GM23338 (cell line): Measurements from ENCODE around the gene VSIG10L2. TPM values are rescaled to one million over a fixed set of nuclear protein-coding genes. Genes with fewer than 3 reads are reported as not detected.

Experiments
- ATAC-seq: fragments of 200-7000 bp; cut with Tn5 transposase; 3 replicates; pipeline ENCODE4 v1.9.1; 2020
- DNase-seq: peaks from one replicate; pipeline ENCODE4 v3.0.0-alpha.2; 2015; ENCODE audit warnings: low spot score
- H2AFZ ChIP-seq: fragments of 200-600 bp; sonication (generic); 2 replicates; pipeline ENCODE4 v1.8.0; 2016; ENCODE audit warnings: antibody characterized with exemption, mild to moderate bottlenecking, moderate library complexity
- H3F3A ChIP-seq: fragments of 200-600 bp; sonication (generic); replicated peaks from 2 replicates; pipeline ENCODE4 v1.8.0; 2017; ENCODE audit warnings: antibody characterized with exemption, mixed run types, low read depth
- H3K27ac ChIP-seq: fragments of 200-600 bp; sonication (generic); 2 replicates; pipeline ENCODE4 v1.6.1; 2016; ENCODE audit warnings: low read depth
- H3K27me3 ChIP-seq: fragments of 200-600 bp; sonication (generic); 2 replicates; pipeline ENCODE4 v1.8.0; 2016; ENCODE audit warnings: mild to moderate bottlenecking, mixed run types, moderate library complexity; ENCODE audit not compliant: insufficient read depth
- H3K36me3 ChIP-seq: fragments of 200-600 bp; sonication (generic); 2 replicates; pipeline ENCODE4 v1.8.0; 2016; ENCODE audit warnings: mild to moderate bottlenecking; ENCODE audit not compliant: insufficient read depth
- H3K4me1 ChIP-seq: fragments of 200-600 bp; sonication (generic); 2 replicates; pipeline ENCODE4 v1.8.0; 2016; ENCODE audit warnings: mild to moderate bottlenecking, moderate library complexity; ENCODE audit not compliant: insufficient read depth
- H3K4me2 ChIP-seq: fragments of 200-600 bp; sonication (generic); 2 replicates; pipeline ENCODE4 v1.7.1; 2017; ENCODE audit warnings: mixed run types
- H3K4me3 ChIP-seq: fragments of 200-600 bp; sonication (generic); 2 replicates; pipeline ENCODE4 v1.6.1; 2016; ENCODE audit warnings: mixed run types
- H3K79me2 ChIP-seq: fragments of 200-600 bp; sonication (generic); replicated peaks from 2 replicates; pipeline ENCODE4 v1.8.0; 2017; ENCODE audit warnings: mild to moderate bottlenecking; ENCODE audit not compliant: insufficient read depth
- H3K9me2 ChIP-seq: fragments of 200-600 bp; sonication (generic); 2 replicates; pipeline ENCODE4 v1.8.0; 2017; ENCODE audit not compliant: insufficient read depth
- H4K20me1 ChIP-seq: fragments of 200-600 bp; sonication (generic); replicated peaks from 2 replicates; pipeline ENCODE4 v1.8.0; 2017; ENCODE audit warnings: mild to moderate bottlenecking; ENCODE audit not compliant: insufficient read depth
- H3K27ac Mint-ChIP-seq: 2 replicates; pipeline ENCODE4 v1.8.0; 2020; ENCODE audit warnings: inconsistent platforms, mild to moderate bottlenecking, moderate library complexity, mixed read lengths
- H3K27me3 Mint-ChIP-seq: 3 replicates; pipeline ENCODE4 v1.8.0; 2022; ENCODE audit warnings: low read depth, mild to moderate bottlenecking, moderate library complexity, mixed read lengths, inconsistent platforms; ENCODE audit not compliant: insufficient read depth, poor library complexity
- H3K36me3 Mint-ChIP-seq: 3 replicates; pipeline ENCODE4 v1.8.0; 2021; ENCODE audit warnings: low read depth, mild to moderate bottlenecking, inconsistent platforms, moderate library complexity, mixed read lengths
- H3K4me1 Mint-ChIP-seq: 3 replicates; pipeline ENCODE4 v1.8.0; 2020; ENCODE audit warnings: mild to moderate bottlenecking, inconsistent platforms, mixed read lengths
- H3K4me3 Mint-ChIP-seq: 3 replicates; pipeline ENCODE4 v1.8.0; 2021; ENCODE audit warnings: moderate library complexity, mild to moderate bottlenecking, inconsistent platforms, mixed read lengths
- H3K9me3 Mint-ChIP-seq: 3 replicates; pipeline ENCODE4 v1.8.0; 2020; ENCODE audit warnings: moderate library complexity, mild to moderate bottlenecking, inconsistent platforms, mixed read lengths
- CREB1 ChIP-seq: fragments of 250-450 bp; sonication (Bioruptor Pico); IDR thresholded peaks from 2 replicates; pipeline ENCODE4 v1.5.0; 2020; ENCODE audit warnings: low read depth, mild to moderate bottlenecking, moderate library complexity
- CTCF ChIP-seq, 2 experiments: fragments of 200-600 bp in 1 of 2; sonication (generic) in 1 of 2; conservative IDR thresholded peaks; 2 replicates each; pipeline versions ENCODE4 v1.5.1 to v1.6.1; 2016 to 2017; ENCODE audit warnings: antibody characterized with exemption in 2 of 2, low read depth in 2 of 2, mild to moderate bottlenecking in 2 of 2, moderate library complexity in 1 of 2
- ETS1 ChIP-seq: IDR thresholded peaks from 2 replicates; pipeline ENCODE4 v1.6.1; 2016; ENCODE audit warnings: antibody characterized with exemption
- EZH2 ChIP-seq: fragments of 200-600 bp; sonication (generic); IDR thresholded peaks from one replicate; pipeline ENCODE4 v1.8.0; 2017; ENCODE audit warnings: antibody characterized with exemption, mild to moderate bottlenecking, low read depth; ENCODE audit not compliant: unreplicated experiment
- JUNB ChIP-seq: IDR thresholded peaks from one replicate; pipeline ENCODE4 v1.6.1; 2016; ENCODE audit warnings: antibody characterized with exemption; ENCODE audit not compliant: unreplicated experiment
- NANOG ChIP-seq: IDR thresholded peaks from 2 replicates; pipeline ENCODE4 v1.6.1; 2016; ENCODE audit warnings: antibody characterized with exemption, borderline replicate concordance
- POLR2AphosphoS5 ChIP-seq: IDR thresholded peaks from 2 replicates; pipeline ENCODE4 v1.6.1; 2016; ENCODE audit warnings: antibody characterized with exemption, low read depth
- ZNF114 ChIP-seq: fragments of 250-450 bp; sonication (Bioruptor Pico); IDR thresholded peaks from 2 replicates; pipeline ENCODE4 v1.5.0; 2020; ENCODE audit warnings: mild to moderate bottlenecking, moderate library complexity
- polyA plus RNA-seq: library from polyadenylated mRNA; unstranded; fragments of >200 nt; fragmentation: Nextera tagmentation; extraction: Ambion mirVana; gene quantifications from 2 replicates; pipeline ENCODE4 v1.2.1, GENCODE V29; 2016
- total RNA-seq: library from RNA; depleted of rRNA; stranded (reverse); fragments of >200 nt; shearing (Covaris generic); gene quantifications from 2 replicates; pipeline ENCODE4 v1.2.3, GENCODE V29; 2014
- TF ChIP-seq, protein P1 (sequence below): fragments of 250-450 bp; sonication (Bioruptor Pico); IDR thresholded peaks from 2 replicates; pipeline ENCODE4 v1.5.0; 2020; ENCODE audit warnings: mild to moderate bottlenecking, moderate library complexity
- TF ChIP-seq, protein P2 (sequence below): IDR thresholded peaks from one replicate; pipeline ENCODE4 v1.6.1; 2018; ENCODE audit warnings: antibody characterized with exemption; ENCODE audit not compliant: unreplicated experiment

The VSIG10L2 gene
- total and polyA plus RNA-seq, 2 experiments from 2014 or later, result 0.63 TPM; not detected in 1

DNA sequence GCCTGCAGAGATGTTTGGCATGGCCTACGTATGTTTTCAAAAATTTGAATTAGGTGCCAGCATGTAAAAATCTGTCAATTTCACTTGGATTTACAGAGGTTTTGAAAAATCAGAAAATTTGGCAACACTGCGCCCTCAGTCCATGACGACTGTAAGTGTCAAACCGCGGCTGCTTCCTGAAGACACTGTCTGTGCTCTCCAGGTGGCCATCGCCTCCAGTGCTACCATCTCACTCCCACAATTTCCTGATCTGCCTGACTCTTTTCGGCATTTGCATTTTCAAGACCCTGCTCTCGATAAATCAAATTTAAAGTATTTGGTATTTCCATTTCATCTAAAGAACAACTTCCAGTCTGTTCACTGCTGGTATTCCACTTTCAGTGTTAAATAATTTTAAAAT is 34.6 kb downstream of the VSIG10L2 start (continued):
- TF ChIP-seq CREB1 (CRISPR knock-in tag) (no peak), ETS1 (no peak), NANOG (no peak), JUNB (no peak)
- TF ChIP-seq, protein P1, sequence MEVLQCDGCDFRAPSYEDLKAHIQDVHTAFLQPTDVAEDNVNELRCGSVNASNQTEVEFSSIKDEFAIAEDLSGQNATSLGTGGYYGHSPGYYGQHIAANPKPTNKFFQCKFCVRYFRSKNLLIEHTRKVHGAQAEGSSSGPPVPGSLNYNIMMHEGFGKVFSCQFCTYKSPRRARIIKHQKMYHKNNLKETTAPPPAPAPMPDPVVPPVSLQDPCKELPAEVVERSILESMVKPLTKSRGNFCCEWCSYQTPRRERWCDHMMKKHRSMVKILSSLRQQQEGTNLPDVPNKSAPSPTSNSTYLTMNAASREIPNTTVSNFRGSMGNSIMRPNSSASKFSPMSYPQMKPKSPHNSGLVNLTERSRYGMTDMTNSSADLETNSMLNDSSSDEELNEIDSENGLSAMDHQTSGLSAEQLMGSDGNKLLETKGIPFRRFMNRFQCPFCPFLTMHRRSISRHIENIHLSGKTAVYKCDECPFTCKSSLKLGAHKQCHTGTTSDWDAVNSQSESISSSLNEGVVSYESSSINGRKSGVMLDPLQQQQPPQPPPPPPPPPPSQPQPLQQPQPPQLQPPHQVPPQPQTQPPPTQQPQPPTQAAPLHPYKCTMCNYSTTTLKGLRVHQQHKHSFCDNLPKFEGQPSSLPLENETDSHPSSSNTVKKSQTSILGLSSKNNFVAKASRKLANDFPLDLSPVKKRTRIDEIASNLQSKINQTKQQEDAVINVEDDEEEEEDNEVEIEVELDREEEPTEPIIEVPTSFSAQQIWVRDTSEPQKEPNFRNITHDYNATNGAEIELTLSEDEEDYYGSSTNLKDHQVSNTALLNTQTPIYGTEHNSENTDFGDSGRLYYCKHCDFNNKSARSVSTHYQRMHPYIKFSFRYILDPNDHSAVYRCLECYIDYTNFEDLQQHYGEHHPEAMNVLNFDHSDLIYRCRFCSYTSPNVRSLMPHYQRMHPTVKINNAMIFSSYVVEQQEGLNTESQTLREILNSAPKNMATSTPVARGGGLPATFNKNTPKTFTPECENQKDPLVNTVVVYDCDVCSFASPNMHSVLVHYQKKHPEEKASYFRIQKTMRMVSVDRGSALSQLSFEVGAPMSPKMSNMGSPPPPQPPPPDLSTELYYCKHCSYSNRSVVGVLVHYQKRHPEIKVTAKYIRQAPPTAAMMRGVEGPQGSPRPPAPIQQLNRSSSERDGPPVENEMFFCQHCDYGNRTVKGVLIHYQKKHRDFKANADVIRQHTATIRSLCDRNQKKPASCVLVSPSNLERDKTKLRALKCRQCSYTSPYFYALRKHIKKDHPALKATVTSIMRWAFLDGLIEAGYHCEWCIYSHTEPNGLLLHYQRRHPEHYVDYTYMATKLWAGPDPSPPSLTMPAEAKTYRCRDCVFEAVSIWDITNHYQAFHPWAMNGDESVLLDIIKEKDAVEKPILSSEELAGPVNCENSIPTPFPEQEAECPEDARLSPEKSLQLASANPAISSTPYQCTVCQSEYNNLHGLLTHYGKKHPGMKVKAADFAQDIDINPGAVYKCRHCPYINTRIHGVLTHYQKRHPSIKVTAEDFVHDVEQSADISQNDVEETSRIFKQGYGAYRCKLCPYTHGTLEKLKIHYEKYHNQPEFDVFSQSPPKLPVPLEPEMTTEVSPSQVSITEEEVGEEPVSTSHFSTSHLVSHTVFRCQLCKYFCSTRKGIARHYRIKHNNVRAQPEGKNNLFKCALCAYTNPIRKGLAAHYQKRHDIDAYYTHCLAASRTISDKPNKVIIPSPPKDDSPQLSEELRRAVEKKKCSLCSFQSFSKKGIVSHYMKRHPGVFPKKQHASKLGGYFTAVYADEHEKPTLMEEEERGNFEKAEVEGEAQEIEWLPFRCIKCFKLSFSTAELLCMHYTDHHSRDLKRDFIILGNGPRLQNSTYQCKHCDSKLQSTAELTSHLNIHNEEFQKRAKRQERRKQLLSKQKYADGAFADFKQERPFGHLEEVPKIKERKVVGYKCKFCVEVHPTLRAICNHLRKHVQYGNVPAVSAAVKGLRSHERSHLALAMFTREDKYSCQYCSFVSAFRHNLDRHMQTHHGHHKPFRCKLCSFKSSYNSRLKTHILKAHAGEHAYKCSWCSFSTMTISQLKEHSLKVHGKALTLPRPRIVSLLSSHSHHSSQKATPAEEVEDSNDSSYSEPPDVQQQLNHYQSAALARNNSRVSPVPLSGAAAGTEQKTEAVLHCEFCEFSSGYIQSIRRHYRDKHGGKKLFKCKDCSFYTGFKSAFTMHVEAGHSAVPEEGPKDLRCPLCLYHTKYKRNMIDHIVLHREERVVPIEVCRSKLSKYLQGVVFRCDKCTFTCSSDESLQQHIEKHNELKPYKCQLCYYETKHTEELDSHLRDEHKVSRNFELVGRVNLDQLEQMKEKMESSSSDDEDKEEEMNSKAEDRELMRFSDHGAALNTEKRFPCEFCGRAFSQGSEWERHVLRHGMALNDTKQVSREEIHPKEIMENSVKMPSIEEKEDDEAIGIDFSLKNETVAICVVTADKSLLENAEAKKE (CRISPR knock-in tag), result no peak

DNA sequence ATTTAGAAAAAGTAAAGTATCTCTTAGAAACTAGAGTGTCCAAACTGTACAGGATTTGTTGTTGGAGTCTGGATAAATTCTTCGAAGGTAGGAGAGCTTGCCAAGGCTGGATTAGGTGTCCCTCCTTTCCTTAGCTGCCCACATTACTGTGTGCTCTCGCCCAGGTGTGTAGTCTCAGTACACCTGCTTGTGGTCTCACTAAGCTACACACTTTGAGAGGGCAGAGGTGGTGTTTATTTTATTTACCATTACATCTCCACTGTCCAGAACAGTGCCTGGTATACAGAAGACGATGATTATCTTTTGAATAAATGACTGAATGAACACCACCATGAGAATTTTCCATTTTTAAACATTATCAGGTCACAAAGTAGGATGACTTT is 36.5 kb downstream of the VSIG10L2 start:
- no peak overlapping the region for H3K4me3 ChIP-seq
- H3K9me2 ChIP-seq, result no peaks in the 10 kb centered on the region
- no peak overlapping the region for H3K27ac ChIP-seq
- H4K20me1 ChIP-seq, result no peaks in the 10 kb centered on the region; the same call in 1 of the 2 replicates
- H3K79me2 ChIP-seq, result no peaks in the 10 kb centered on the region
- H3K27me3 Mint-ChIP-seq, result no peaks in the 10 kb centered on the region
- no peak overlapping the region for H3K27ac Mint-ChIP-seq
- no peaks in the 10 kb centered on the region for H3F3A ChIP-seq
- H3K4me2 ChIP-seq, result no peak overlapping the region
- ATAC-seq, result no peak
- H3K4me1 ChIP-seq, result 0 out of 2 replicates have a peak, but pooled peaks cover 10% of the 10 kb centered on the region
- H3K27me3 ChIP-seq, result no peaks in the 10 kb centered on the region
- no peaks in the 10 kb centered on the region for H3K9me3 Mint-ChIP-seq
- no peak overlapping the region for H3K4me3 Mint-ChIP-seq
- no peak for DNase-seq
- H3K36me3 Mint-ChIP-seq, result peaks cover 19% of the 10 kb centered on the region; the same call in 2 of the 3 replicates
- H3K4me1 Mint-ChIP-seq, result peaks cover 25% of the 10 kb centered on the region
- peaks cover 6% of the 10 kb centered on the region; the same call in 1 of the 2 replicates for H3K36me3 ChIP-seq
- no peak overlapping the region for H2AFZ ChIP-seq
- TF ChIP-seq EZH2 (no peak), ZNF114 (CRISPR knock-in tag) (no peak), CREB1 (CRISPR knock-in tag) (no peak), POLR2AphosphoS5 (no peak), CTCF (conservative IDR thresholded peaks at IDR 0.05; ENCODE audit: low read depth in 2 of 2) (no peak), NANOG (no peak)
- TF ChIP-seq, protein P2, sequence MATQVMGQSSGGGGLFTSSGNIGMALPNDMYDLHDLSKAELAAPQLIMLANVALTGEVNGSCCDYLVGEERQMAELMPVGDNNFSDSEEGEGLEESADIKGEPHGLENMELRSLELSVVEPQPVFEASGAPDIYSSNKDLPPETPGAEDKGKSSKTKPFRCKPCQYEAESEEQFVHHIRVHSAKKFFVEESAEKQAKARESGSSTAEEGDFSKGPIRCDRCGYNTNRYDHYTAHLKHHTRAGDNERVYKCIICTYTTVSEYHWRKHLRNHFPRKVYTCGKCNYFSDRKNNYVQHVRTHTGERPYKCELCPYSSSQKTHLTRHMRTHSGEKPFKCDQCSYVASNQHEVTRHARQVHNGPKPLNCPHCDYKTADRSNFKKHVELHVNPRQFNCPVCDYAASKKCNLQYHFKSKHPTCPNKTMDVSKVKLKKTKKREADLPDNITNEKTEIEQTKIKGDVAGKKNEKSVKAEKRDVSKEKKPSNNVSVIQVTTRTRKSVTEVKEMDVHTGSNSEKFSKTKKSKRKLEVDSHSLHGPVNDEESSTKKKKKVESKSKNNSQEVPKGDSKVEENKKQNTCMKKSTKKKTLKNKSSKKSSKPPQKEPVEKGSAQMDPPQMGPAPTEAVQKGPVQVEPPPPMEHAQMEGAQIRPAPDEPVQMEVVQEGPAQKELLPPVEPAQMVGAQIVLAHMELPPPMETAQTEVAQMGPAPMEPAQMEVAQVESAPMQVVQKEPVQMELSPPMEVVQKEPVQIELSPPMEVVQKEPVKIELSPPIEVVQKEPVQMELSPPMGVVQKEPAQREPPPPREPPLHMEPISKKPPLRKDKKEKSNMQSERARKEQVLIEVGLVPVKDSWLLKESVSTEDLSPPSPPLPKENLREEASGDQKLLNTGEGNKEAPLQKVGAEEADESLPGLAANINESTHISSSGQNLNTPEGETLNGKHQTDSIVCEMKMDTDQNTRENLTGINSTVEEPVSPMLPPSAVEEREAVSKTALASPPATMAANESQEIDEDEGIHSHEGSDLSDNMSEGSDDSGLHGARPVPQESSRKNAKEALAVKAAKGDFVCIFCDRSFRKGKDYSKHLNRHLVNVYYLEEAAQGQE, result no peak
